Left ventricle myocardium superior (tissue), 1 donor: ENCODE results near the gene PPP6R1. TPM values are rescaled to one million over a fixed set of nuclear protein-coding genes. Genes with fewer than 3 reads are reported as not detected.

Source experiments
- ATAC-seq: fragments of 200-7000 bp; cut with Tn5 transposase; one replicate; pipeline ENCODE4 v1.9.1; 2020; ENCODE audit warnings: mild to moderate bottlenecking, moderate library complexity
- DNase-seq: peaks from one replicate; pipeline ENCODE4 v3.0.0-alpha.2; 2020
- intact Hi-C: fragments of 100-400 bp; cut with micrococcal nuclease; formaldehyde crosslinking; loops from one replicate; pipeline ENCODE4 v1.11.0; 2022
- long read RNA-seq: library from polyadenylated mRNA; unstranded; transcript quantifications from one replicate; pipeline ENCODE4 v2.0.0, GENCODE V29; 2021
- total RNA-seq: library from RNA; stranded (reverse); fragmentation: NEBNext Ultra II Directional; extraction: Animal tissue kit (Norgen Biotek cat#: 25700); gene quantifications from one replicate; pipeline ENCODE4 v1.2.1, GENCODE V29; 2021
- donor health status: DM: no; HTN: yes; CAD: no; lungs with severe emphysema.

Gene PPP6R1, protein sequence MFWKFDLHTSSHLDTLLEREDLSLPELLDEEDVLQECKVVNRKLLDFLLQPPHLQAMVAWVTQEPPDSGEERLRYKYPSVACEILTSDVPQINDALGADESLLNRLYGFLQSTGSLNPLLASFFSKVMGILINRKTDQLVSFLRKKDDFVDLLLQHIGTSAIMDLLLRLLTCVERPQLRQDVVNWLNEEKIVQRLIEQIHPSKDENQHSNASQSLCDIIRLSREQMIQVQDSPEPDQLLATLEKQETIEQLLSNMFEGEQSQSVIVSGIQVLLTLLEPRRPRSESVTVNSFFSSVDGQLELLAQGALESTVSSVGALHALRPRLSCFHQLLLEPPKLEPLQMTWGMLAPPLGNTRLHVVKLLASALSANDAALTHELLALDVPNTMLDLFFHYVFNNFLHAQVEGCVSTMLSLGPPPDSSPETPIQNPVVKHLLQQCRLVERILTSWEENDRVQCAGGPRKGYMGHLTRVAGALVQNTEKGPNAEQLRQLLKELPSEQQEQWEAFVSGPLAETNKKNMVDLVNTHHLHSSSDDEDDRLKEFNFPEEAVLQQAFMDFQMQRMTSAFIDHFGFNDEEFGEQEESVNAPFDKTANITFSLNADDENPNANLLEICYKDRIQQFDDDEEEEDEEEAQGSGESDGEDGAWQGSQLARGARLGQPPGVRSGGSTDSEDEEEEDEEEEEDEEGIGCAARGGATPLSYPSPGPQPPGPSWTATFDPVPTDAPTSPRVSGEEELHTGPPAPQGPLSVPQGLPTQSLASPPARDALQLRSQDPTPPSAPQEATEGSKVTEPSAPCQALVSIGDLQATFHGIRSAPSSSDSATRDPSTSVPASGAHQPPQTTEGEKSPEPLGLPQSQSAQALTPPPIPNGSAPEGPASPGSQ
- total RNA-seq = 39.2 TPM
- long read RNA-seq, transcript PPP6R1-204 (7 exons, 2,389 nt) = minor isoform, 6 of 79 reads
- long read RNA-seq, transcript PPP6R1-201 (24 exons, 3,961 nt) = major isoform, 32 of 79 reads
- long read RNA-seq, partial matches to known transcripts = 25 of 79 reads
- long read RNA-seq, other reads (novel, unspliced or antisense) = 16 of 79 reads

DNA sequence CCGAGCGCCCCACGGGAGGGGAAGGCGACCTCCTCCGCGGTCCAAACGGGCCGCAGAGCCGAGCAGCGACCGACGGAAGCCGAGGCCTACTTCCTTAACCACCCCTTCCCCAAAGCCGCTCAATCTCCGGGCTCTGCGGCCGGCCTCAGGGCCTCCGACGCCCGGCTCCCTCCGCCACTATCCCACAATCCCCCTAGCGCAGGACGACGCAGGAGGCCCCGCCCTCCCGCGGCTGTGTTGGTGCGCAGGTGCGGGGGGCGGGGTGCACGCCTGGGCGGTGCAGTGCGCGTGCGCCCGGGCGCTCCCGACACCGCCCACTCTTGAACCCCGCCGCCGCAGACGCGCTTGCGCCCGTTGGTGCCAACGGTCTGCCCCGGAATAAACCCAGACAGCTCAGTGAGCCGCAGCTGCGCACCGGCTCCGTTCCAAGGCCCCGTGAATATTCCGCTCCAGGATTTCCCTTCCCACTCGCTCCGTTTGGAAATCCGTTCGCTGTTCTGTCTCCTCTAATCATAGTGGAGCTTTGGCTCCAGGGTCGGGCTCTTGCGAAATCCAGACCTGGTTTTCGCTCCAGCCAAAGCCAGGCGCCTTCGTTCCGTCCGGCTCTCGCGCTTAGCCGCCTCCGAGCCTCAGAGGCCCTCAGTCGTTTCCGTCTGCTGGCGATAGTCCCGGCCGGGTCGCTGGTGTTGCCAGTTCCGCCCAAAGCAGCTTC lies at the start of gene PPP6R1:
Gene PPP6R1 (minus strand): TSS at position 190 of the 712 bp plus-strand sequence. CDS start 11,914 bp downstream, outside the sequence.
- intact Hi-C loops = no loop called here
- DNase-seq (peak; percentile 98), ATAC-seq (peak; percentile 94)

DNA sequence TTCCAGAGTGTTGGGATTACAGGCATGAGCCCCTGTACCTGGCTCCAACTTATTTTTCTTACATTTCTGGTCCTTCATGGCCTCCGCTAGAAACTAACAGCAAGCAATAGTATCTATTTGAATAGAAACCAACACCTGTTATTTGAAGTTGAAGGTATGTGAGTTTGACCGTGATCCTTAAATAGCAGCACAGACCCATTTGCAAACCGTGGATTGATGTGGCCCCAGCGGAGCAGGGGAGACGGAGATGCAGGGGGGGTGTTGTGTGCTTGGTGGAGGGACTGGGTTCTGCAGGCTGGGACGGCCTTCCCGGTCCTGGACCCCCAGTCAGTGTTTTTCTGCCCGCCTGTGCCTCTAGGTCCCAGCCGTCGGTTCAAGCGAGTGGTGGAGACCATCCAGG lies 49.5 kb upstream of the PPP6R1 start:
- ATAC-seq (no peak), DNase-seq (no peak)
- intact Hi-C loops = no loop called here

DNA sequence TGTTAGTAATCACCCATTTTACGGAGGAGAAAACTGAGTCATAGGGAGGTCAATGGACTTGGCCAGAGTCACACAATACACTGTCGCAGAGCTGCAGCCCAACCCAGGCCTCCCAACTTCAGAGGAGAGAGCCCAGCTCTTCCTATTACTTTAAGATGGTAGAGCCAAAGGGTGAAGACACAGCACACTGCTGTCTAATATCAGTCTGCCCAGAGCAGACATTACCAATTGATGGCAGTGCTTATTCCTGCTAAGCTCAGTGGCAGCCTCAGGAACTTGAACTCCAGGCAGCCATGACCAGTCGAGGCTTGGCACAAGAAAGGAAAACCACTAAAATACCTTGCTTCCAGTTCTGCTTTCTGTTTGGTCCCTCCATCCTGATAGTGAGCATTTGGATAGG lies 47.9 kb upstream of the PPP6R1 start:
- ATAC-seq (no peak), DNase-seq (no peak)
- intact Hi-C loops = no loop called here

DNA sequence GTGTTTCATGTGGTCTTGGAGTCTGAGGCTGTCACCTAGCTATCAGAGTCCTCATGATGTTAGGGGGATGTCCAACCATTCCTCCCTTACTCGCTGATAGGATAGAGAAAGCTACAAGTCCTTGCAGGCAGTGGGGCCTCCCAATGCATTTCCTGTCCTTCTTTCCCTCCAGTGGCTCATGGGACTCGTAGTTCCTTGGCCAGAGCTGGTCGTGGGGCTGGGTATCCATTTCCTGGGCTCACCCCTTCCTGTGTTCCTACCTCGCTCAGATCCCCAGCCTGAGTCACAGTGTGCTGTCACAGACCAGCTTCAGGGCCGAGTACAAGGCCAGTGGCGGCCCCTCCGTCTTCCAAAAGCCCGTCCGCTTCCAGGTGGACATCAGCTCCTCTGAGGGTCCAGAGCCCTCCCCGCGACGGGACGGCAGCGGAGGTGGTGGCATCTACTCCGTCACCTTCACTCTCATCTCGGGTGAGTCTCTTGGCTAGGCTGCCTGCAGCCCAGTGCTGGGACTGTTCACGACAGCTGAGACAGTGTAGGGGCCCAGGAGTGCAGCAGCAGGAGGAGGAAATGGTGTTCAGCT lies 47.3 kb upstream of the PPP6R1 start:
- DNase-seq (no peak), ATAC-seq (no peak)
- intact Hi-C loops = no loop called here

DNA sequence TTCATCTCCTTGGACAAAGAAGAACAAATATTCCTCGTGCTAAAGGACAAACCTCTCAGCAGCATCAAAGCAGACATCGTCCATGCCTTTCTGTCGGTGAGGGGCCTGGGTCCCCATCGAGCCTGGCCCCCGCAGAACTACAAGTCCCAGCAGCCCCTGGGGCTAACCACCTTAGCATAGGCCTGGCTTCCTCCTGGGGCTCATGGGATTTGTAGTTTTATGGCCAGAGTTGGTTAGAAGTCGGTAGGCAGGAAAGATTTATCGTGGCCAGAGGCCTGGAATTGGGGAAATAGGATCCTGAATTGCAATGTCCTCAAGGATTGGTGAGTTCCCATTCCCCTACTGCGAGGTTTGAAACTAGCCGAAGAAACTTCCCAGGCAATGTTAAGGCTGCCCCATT lies 46.7 kb upstream of the PPP6R1 start:
- DNase-seq = peak; percentile 49
- intact Hi-C loops = no loop called here
- ATAC-seq = peak; percentile 72

DNA sequence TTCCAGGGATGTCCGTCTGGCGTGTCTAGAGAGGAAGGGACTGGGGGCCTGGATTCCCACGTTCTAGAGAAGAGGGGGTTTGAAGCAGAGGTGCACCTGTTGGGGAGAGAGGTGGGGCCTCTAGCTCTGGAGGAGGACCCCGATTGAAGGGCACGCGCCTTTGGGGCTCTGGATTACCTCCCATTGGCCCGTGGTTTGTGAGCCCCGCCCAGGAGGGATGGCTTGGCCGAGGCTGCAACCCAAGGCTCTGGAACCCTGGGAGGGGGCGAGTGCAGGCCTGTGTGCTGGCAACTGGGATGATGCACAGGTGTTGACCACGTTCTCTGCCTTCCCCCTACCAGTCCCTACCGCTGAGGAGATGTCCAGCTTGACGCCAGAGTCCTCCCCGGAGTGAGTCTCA lies 46.2 kb upstream of the PPP6R1 start:
- DNase-seq (no peak), ATAC-seq (no peak)
- intact Hi-C loops = no loop called here

DNA sequence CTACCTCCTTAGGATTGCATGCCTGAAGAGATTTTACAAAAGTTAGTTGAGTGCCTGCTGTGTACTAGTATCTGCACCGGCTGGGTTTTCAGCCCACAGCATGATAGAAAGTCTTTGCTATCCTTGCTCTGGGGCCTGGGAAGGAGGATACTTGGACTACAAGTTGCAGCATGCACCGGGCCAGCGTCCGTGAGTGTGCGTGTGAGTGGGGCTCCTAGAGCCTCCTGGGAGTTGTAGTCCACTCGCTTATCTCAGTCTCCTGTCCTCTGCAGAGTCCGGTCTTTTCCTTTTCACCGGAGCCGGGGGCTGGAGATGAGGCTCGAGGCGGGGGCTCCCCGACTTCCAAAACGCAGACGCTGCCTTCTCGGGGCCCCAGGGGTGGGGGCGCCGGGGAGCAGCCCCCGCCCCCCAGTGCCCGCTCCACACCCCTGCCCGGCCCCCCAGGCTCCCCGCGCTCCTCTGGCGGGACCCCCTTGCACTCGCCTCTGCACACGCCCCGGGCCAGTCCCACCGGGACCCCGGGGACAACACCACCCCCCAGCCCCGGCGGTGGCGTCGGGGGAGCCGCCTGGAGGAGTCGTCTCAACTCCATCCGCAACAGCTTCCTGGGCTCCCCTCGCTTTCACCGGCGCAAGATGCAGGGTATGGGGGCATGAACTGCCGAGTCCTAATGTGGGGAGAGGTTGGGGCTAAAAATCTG lies 45.6 kb upstream of the PPP6R1 start:
- intact Hi-C loops = no loop called here
- ATAC-seq (peak; percentile 43), DNase-seq (peak; percentile 53)

DNA sequence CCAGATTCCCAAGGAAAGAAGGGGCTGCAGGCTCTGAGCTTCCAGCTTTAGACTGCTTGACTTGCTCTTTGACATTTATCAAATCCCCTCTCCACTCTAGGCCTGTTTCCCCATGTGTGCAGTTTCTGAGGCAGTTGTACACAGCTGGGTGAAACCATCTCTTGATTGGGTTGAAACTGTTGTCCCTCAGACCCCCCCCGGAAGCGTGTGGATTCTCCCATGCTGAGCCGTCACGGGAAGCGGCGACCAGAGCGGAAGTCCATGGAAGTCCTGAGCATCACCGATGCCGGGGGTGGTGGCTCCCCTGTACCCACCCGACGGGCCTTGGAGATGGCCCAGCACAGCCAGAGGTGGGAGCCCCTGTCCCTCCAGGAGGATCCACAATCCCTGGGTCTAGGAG lies 44.7 kb upstream of the PPP6R1 start:
- DNase-seq (no peak), ATAC-seq (no peak)
- intact Hi-C loops = no loop called here

DNA sequence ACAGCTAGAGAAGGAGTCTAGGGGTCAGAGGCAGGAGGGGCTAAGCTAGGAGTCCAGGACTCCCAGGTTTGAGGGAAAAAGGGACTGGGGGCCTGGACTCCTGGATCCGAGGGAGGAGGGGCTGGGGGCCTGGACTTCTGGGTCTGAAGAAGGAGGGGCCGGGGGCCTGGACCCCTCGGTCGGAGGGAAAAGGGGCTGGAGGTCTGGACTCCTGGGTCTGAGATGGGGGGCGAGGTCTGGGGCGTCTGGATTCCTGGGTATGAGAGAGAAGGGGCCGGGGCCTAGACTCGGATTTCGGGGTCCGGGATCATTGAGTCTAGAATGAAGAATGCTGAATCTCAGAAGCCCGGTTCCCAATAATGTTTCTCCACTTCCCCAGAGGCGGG lies 43.5 kb upstream of the PPP6R1 start:
- DNase-seq = no peak
- intact Hi-C loops = no loop called here

DNA sequence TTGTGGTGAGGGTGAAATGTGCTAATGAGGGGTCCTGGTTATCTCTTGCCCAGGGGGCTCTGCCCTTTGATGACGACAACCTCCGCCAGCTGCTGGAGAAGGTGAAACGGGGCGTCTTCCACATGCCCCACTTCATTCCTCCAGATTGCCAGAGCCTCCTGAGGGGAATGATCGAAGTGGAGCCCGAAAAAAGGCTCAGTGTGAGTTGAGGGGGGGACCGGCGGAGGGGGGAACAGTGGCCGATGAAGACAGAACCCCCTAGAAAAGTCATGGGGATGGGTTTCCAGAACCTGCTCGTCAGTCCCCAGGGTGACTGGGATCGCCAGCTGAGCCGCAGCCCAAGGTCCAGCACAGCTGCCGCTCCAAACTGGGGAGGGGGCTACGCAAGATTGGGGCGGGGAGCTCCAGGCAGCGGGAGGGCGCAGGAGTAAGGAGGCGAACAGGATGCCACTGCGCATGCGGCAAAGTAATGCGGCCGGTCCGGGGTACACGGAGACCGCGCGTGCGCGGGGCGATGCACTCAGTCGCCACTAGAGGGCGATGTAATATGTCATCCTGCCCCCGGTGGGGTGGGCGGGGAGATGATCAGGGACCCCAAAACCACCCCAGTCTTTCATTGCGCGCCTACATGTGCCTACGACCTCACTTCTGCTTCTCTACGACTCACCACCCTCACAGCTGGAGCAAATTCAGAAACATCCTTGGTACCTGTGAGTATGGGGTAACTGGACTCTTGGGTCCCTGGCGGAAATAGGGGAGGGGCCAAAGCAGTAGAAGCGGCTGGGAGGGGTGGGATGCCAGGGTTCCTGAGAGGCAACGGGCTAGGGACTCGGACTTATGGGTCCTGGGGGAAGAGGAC lies 42.9 kb upstream of the PPP6R1 start:
- ATAC-seq = peak; percentile 89
- intact Hi-C loops = no loop called here
- DNase-seq = peak; percentile 94

More for the DNA sequence above, 43.5 kb upstream of the PPP6R1 start:
- no peak for ATAC-seq

DNA sequence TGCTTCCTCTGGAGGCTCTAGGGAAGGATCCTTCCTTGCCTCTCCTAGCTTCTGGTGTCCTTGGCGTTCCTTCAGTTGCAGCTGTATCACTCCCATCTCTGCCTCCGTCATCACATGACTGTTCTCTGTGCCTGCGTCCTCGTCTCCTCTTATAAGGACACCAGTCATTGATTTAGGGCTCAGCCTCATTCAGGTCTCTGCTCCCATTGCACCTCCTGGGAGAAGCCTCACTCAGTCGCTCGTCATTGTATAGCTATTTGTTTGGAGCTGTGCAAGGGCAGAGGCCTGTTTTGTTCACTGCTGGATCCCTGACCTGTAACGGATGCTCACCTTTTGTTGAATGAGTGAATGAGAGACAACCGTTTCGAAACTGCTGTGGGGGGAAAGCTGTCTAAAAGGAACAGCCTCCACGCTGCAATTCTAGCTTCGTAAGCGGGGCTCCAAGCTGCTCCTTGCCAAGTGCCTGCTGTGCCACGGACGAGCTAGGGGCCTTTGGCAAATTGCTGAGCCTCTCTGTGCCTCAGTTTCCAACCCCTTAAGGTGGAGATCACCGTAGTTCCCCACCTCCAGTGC lies 42.2 kb upstream of the PPP6R1 start:
- ATAC-seq (no peak), DNase-seq (no peak)
- intact Hi-C loops = no loop called here

DNA sequence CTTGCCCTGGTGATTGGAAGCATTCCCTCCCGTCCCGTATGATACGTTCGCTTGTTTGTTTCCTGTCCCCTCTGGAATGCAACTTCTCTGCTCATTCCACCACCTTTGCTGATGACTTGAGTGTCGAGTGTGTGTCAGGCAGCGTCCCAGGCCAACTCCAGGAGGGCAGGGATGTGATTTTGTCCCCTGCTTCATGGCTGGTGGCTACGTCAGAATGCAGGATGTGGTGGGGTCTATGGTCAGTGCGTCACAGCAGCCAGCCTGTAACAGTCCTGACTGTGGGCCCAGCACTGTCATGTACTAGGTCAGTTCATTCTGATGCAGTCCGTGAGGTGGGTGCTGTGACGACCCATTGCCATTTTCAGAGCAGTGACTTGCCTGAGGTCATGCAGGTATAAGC lies 41.2 kb upstream of the PPP6R1 start:
- intact Hi-C loops = no loop called here
- no peak for ATAC-seq
- no peak for DNase-seq

DNA sequence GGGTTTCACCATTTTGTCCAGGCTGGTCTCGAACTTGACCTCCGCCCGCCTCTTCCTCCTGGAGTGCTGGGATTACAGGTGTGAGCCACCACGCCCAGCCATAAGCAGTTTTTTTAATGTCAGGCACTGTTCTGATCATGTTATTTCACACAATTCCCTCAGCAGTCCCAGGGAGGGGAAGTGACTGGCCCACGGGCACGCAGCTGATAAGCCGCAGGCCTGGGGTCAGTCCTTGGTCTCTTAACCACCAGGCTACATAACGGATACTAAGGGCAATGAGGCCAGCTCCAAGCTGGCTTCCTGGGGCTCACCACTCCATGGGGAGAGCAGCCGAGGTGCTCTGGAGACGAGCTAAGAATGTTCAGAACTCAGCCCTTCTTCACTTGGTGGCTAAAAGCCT lies 38.5 kb upstream of the PPP6R1 start:
- intact Hi-C loops = no loop called here
- ATAC-seq = no peak
- no peak for DNase-seq

DNA sequence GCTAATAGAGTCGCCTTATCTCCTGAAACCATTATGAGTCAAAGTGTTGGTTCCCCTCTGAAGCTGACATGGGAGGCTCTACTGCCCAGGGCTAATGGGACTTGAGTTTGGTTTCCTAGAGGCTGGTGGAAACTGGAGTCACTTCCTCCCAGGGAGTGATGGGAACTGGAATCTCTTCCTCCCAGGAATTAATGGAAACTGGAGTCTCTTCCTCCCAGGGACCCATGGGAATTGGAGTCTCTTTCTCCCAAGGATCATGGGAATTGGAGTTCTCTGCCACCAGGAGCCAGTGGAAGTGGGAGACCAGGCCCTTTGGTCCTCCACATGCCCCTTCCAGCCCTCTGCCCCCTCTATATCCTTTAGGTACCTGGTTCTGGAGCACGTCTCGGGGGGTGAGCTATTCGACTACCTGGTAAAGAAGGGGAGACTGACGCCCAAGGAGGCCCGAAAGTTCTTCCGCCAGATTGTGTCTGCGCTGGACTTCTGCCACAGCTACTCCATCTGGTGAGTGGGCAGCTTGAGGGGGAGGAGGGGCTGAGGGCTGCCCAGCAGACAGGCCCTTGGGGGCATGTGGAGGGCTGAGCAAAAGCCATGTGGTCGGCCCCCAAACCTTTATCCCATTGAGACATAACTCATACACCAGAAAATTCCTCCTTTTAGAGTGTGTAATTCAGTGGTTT lies 30.4 kb upstream of the PPP6R1 start:
- intact Hi-C loops = no loop called here
- ATAC-seq (no peak), DNase-seq (no peak)

DNA sequence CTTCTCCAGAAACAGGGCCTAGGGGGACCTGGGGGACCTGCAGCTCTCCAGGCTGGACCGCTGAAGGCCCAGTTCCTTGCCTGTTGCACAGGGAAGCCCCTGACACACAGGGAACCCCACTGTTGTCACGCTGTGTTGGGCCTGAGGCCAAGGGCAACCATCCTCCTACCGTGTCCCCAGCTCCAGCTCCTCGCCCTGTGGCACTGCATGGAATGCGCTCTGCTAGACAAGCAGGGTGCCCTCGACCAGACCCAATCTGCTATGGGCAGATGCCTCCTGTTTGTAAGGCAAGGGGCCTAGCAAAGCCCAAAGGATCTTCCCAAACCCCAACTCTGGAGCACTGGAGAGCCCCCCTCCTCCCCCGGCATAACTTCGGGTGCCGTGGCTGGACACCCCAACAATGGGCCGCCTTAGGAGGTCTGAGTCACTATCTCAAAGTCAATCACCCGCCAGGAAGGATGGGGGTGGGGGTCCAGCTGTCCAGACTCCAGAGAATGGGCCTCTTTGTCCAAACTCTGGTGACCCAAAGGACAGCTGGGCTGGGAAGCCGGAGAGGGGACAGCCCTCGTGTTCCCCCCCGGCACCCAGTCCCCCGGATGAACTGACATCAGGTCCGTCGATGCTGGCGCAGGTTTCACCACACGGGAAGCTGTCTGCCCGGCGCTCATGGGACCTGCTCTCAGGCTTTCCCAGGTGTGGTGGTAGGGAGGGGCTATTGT lies 28.7 kb upstream of the PPP6R1 start:
- intact Hi-C loops = no loop called here
- DNase-seq (no peak), ATAC-seq (no peak)

DNA sequence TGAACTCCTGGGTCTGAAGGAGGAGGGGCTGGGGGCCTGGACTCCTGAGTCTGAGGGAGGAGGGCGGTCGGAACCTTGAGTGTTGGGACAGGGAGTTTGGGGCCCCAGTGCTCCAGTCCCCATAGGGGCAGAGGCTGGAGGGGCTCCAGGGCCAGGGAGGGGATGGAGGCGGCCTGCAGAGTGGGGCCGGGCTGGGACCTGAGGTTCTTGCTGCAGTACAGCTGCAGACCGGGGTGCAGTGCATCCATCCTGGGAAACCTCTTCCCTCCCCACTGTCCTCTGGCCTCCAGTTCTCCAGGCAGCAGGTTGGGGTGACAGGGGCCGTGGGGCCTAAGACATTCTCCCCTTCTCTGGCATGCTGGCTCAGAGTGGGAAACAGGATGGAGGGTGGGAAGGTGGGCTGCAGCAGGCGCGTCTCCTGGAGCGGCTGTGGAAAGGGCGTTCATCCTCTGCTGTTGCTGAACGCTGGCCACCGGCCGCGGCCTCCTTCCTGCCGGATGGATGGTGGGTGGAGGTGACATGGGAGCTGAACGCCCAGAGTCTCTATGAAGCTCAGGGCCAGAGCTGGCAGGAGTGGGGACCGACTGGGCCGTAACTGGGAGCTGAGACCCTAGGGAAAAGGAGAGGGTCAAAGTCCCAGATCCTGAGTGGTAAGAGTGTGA lies 26.5 kb upstream of the PPP6R1 start:
- ATAC-seq (peak; percentile 34), DNase-seq (peak; percentile 54)
- intact Hi-C loops = no loop called here
